HEK293 (cell line): ENCODE measurements around the gene SCGB1A1.

Experiments used
- CTCF ChIP-seq: fragments of 450-650 bp; formaldehyde crosslinking; IDR thresholded peaks from 2 replicates; pipeline ENCODE4 v1.5.1; 2016; ENCODE audit warnings: missing biosample characterization, missing genetic modification characterization
- HOXA7 ChIP-seq: sonication (generic); formaldehyde crosslinking; IDR thresholded peaks from 2 replicates; pipeline ENCODE4 v1.8.1; 2022; ENCODE audit warnings: missing genetic modification reagents, borderline replicate concordance
- PBX3 ChIP-seq: sonication (generic); formaldehyde crosslinking; IDR thresholded peaks from 2 replicates; pipeline ENCODE4 v1.8.1; 2022; ENCODE audit warnings: mild to moderate bottlenecking, moderate library complexity, missing genetic modification reagents
- TRIM28 ChIP-seq: IDR thresholded peaks from 2 replicates; pipeline ENCODE4 v1.6.1; 2011; ENCODE audit warnings: low read length, control low read depth, borderline replicate concordance
- ZNF133 ChIP-seq: fragments of 450-650 bp; formaldehyde crosslinking; IDR thresholded peaks from 2 replicates; pipeline ENCODE4 v1.5.1; 2016; ENCODE audit warnings: missing biosample characterization, missing genetic modification characterization
- ZNF148 ChIP-seq: fragments of 450-650 bp; formaldehyde crosslinking; IDR thresholded peaks from 2 replicates; pipeline ENCODE4 v1.5.0; 2017; ENCODE audit warnings: missing biosample characterization, missing genetic modification characterization, borderline replicate concordance
- ZNF174 ChIP-seq: fragments of 450-650 bp; formaldehyde crosslinking; IDR thresholded peaks from 2 replicates; pipeline ENCODE4 v1.5.0; 2017; ENCODE audit warnings: missing biosample characterization, mild to moderate bottlenecking, missing genetic modification characterization
- ZNF211 ChIP-seq: fragments of 450-650 bp; formaldehyde crosslinking; IDR thresholded peaks from 2 replicates; pipeline ENCODE4 v1.5.1; 2016; ENCODE audit warnings: low read depth, missing biosample characterization, missing genetic modification characterization
- ZNF324 ChIP-seq: fragments of 450-650 bp; formaldehyde crosslinking; IDR thresholded peaks from 2 replicates; pipeline ENCODE4 v1.5.1; 2016; ENCODE audit warnings: missing biosample characterization, missing genetic modification characterization
- ZNF707 ChIP-seq: fragments of 450-650 bp; formaldehyde crosslinking; IDR thresholded peaks from 2 replicates; pipeline ENCODE4 v1.5.1; 2016; ENCODE audit warnings: missing biosample characterization, missing genetic modification characterization

GRCh38 chr11:62443390-62444235 lies 24.8 kb downstream of the SCGB1A1 start:
- TF ChIP-seq CTCF (tag by site-specific recombination) = no peak
- TF ChIP-seq PBX3 = no peak
- TF ChIP-seq ZNF707 (tag by site-specific recombination) = no peak
- TF ChIP-seq ZNF324 (tag by site-specific recombination) = no peak
- no peak for TF ChIP-seq HOXA7 (CRISPR knock-in tag)
- no peak for TF ChIP-seq ZNF211 (tag by site-specific recombination)
- TF ChIP-seq ZNF174 = no peak
- no peak for TF ChIP-seq ZNF133
- no peak for TF ChIP-seq TRIM28
- no peak for TF ChIP-seq ZNF148 (tag by site-specific recombination)
